Stimulated activated CD8-positive, alpha-beta memory T cell treated with anti-CD3 and anti-CD28 coated beads, Interleukin-15, amount 100 ng/mL, for 24 hours (primary cell): ENCODE results near the gene HCRT.
"Not testable (repeated sequence)": the region's sequence is repeated elsewhere in the genome, so short reads cannot be mapped to it uniquely, and the experiment has no call there.

Experiments
- DNase-seq: peaks from one replicate; pipeline ENCODE4 v3.0.0-alpha.2; 2020; ENCODE audit warnings: low read depth

Gene HCRT

DNA sequence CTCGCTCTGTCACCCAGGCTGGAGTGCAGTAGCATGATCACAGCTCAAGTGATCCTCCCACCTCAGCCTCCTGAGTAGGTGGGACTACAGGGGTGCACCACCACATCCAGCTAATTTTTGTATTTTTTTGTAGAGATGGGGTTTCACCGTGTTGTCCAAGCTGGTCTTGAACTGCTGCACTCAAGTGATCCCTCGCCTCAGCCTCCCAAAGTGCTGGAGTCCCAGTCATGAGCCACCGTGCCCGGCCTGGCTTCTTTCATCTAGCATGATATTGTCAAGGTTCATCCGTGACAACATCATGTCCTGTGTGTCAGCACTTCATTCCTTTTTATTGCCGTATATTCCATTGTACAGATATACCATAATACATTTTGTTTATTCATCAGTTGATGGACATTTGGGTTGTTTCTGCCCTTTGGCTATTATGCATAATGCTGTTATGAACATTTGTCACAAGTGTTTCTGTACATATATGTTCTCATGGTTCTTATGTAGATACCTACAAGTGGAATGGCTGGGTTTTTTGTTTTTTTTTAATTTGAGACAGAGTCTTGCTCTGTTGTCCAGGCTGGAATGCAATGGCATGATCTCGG is 12.4 kb upstream of the HCRT start:
- no peak for DNase-seq

DNA sequence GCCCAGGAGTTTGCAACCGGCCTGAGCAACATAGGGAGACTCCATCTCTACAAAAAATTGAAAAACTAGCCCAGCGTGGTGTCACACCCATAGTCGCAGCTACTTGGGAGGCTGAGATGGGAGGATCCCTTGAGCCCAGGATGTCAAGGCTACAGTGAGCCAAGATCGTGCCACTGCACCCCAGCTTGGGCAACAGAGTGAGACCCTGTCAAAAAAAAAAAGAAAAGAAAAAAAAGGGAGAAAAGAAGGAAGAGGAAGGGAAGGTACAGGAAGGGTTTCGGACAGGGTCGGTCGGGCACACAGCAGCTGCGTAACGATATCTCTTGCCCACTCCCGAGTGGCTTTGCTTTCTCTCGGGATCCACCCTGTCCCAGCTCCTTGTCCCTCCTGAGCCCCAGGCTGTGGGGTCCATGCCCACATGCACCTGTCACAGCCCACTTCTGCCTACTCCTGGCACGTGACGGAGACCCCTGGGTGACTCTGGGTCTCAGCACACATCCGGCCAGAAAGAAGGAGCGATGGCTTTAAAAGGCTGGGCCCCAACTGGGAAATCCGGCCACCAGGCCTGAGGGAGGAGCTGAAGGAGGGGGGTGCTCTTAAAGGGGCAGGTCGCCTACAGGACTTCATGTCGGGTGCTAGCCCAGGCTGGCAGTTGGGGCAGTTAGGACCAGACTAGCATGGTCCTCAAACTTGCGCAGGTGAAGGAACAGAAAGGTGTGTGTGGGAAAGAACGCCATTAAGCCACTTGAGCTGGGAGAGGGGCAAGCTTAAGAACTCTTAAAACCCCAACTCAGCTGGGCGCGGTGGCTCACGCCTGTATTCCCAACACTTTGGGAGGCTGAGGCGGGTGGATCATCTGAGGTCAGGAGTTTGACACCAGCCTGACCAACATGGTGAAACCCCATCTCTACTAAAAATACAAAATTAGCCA is 9.0 kb upstream of the HCRT start, which contains the start of gene GHDC:
Gene GHDC, minus strand, starts transcription at position 526 of the 931 bp plus-strand sequence. CDS start 913 bp downstream, outside the sequence.
- DNase-seq = peak; percentile 52

DNA sequence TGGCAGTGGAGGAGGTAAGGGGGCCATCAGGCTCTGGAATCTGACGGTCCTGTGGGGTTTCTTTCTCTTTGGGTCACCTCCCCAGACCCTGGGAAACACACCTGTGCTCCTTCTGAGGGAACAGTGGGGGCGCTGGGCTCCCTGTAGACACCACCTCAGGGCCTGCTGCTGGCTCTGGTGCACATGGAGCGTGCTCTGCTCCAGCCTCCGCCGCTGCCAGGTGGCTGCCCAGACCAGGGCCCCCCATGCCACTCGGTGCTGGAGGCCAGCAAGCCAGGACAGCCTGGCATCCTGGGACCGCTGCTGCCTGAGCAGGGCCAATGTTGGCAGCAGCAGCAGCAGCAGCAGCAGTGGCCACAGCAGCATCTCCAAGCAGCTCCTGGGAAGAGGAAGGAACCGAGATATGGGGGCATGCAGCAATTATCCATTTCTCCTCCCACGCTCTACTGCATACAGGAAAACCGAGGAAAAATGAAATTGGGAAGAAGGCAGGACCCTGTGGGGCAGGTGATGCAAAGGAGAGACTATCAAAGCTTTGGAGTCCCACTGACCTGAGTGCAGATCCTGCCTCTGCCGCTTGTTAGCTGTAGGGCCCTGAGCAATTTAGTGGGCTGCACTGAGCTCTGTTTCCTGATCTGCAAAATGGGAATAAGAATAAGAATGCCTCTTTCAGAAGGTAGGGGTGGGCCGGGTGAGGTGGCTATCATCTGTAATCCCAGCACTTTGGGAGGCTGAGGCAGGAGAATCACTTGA is 8.1 kb upstream of the HCRT start:
- DNase-seq = no peak

DNA sequence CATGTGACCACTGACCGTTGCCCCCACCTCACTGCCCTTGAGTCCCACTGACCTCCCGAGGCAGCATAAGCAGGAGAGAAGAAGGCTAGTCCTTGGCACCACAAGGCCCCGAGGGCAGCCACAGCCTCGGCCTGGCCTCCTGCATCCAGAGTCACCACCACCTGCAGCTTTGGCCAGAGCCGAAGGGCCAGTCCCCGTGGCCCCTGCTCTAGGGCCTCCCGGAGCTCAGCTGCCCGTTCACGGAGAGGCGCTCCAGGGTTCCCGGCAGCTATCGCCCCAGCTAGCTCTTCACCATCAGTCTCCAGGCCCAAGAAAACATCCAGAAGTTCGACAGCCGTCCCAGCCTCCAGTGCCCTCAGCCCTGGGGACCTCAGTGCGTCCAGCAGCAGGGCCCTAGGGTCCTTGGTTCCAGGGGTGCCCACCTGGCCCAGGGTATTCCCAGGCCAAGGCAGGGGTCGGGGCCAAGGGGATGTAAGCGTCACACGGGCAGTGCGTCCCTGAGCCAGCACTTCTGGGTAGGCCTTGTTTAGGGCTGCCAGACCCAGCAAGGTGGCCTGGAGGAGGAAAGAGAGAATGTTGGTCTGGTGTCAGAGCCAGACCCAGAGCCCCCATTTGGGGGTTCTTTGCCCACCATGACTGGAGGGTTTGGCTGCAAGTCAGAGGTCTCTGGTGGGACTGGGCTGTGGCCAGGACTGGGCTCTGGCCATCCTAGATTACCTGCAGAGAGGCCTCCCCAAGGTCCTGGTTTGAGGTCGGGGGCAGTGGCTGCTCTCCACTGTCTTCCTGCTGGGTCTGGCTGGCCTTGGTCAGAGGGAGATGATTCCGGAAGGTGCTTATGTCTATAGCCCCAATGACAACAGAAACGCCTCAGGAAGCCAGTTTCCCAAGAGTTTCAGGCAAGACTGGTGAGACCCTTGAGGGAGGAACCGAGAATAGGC is 7.2 kb upstream of the HCRT start:
- no peak for DNase-seq

DNA sequence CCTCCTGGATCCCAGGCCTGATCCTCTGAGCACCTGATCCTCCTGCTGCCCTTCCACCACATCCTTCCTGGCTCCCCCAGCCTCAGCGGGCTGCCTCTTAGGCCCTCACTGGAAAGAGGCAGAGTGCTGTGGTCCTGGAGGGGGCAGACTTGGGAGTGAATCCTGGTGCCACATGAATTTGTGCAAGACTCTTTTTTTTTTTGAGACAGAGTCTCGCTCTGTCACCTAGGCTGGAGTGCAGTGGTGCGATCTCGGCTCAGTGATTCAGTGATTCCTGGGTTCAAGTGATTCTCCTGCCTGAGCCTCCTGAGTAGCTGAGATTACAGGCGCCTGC is 6.0 kb upstream of the HCRT start:
- DNase-seq = no peak

DNA sequence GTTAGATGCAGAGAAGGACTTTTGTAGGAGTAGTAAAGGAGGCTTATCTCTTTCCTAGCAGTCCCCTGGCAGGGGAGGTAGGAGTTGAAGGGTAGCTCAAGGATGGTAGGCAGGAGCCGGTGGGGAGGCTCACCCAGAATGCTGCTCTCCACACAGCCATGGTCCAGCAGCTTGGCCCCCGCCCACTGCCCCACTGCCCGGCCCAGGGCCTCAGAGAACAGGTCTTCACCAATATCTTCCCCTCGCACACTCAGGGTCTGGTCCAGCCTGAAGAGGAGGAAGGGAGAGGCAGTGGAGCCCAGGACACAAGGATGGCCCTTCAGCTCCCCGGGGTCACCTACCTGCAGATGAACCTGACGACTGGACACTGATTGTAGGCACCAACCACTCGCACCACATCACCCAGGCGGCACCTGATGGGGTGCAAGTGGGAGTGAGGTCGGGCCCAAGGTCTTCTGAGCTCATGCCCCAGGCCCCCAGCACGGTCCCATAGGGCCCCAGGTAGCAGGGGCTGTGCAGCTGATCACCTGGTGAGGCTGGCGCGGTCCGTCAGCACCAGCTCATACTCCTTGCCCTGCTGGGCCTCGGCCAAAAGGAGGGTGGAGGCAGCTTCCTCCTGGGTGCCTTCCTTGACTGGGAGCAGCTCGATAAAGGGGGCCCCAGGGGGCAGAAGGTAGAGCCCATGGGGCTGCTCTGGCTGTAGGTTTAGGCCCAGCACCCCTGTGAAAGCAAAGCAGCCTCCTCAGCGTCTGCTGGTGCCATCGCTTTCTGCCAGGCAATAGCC is 5.4 kb upstream of the HCRT start:
- DNase-seq = no peak

DNA sequence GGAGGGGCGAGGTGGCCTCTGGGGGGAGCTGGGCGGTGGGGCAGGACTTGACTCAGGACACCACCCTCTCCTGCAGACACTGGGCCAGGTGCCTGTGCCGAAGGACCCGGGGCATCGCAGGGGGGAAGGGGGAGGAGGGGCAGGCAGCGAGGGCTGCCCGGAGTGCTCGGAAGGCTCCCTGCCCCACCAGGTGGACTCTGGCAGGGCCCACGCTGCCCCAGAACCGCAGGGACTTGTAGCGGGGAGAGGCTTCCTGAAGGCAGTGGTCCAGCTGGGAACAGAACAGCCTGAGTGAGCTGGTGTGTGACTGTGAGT is 4.4 kb upstream of the HCRT start:
- no peak for DNase-seq

DNA sequence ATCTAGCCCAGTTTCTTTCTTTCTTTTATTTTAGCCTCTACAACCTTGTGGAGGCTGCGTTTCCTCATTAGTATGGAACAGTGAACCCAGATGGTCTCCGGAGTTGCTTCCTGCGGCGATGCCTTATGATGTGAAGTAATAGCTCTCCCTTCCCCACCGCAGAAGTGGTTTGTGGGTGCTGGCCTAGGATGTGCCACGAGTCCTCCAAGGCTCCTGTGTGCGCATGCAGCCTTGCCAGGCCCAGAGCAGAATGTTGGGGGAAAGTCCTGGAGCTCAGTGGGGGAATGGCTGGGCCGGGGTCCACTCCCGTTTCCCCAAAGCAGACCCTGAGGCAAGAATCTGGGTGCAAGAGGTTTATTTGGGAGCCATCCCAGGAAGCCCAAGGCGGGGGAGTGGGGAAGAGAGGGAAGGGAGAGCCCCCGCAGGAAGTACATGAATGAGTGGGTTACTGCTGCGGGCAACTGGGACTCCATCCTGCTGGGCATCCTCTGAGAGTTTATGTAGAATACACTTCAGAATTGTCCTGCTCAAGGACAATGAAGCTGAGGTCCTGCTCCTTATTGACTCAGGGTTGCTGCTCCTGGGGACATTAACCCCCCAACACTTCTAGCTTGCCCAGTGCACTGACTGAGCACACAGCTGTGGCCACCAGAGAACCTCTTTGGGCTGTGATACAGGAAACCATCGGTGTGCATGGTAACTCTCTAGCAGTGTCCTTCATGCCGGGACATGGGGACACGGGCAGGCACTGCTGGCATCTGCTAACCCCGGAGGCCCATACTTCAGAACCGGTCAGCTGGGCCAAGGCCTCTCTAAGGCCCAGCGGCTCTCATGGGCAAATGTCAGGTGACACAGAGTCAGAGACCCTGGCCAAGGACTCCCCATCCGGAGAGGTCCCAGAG is 3.7 kb upstream of the HCRT start:
- no peak for DNase-seq

DNA sequence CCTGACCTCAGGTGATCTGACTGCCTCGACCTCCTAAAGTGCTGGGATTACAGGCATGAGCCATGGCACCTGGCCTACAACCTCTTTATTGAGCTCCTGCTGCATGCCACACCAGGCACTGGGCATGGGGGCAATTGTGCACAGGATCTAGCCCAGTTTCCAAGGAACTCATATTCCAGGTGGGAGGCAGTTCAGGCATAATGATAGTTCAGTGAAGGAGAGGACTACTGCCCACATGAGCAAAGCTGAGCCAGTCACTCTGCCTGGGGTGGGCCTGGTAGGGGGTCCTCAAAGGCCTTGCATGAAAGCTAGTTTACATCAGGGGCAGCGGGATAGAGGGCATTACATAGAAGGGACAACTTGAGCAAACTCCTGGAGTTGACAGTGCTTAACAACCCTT is 2.6 kb upstream of the HCRT start:
- DNase-seq = no peak

DNA sequence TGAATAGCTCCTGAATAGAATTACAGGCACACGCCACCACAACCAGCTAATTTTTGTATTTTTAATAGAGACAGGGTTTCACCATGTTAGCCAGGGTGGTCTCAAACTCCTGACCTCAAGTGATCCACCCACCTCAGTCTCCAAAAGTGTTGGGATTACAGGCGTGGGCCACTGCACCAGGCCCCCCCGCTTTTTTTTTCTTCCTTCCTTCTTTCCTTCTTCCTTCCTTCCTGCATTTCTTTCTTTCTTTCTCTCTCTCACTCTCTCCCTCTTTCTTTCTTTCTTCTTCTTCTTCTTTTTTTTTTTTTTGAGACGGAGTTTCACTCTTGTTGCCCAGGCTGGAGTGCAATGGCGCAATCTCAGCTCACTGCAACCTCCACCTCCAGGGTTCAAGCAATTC is 939 bp upstream of the HCRT start:
- DNase-seq = not testable (repeated sequence)

DNA sequence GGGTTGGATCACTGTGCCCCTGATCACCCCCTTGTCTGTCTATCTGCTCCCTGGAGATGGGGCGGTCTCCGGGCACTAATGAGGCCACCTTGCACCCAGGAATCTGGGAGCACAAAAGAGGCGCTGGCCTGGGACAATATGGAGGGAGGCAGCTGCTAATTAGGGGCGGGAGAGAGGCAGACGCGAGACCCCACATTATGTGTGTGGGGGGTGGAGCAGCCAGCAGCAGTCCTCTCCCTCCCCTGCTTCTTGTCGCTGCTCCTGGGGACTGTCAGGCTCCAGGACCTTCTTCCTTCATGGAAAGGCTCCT is 324 bp upstream of the HCRT start:
- DNase-seq = no peak

DNA sequence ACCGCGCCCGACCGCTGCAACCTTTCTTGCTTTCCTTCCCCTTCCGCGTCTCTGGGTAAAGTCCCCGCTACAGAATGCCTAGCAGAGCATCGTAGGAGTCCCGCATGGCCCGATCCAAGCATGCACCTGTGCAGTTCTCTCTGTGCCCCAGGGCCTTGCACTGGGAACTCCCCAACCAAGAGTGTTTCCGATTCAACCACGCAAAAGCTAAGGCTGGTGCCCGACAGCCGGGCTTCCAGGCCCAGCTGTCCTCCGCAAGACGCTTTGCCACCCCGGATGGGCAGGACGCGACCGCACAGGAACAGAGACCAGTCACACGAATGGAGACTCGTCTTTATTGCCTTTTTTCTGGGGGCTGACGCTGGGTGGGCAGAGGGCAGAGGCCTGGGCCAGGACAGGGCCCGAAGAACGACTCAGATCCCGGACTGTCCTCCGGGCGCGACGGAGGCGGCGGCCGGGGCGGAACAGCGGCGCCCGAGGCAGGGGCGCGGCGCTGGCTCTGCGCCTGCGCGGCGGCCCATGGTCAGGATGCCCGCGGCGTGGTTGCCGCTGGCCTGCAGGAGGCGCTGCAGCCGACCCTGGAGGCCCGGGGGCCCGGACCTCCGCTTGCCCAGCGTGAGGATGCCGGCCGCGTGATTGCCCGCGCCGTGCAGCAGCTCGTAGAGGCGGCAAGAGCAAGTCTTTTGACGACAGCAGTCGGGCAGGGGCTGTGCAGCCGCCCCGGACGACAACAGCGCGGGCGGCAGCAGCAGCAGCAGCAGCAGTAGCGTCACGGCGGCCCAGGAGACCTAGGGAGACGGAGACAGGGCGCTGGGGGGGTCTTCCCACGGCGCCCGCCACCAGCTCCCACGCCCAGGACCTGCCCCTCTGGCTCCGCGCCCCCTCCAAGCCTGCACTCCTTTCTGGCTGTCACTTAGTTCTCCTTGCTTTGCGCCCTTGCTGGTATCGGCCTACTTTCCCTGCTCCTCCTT is 1.2 kb downstream of the HCRT start:
- peak; percentile 65 for DNase-seq

DNA sequence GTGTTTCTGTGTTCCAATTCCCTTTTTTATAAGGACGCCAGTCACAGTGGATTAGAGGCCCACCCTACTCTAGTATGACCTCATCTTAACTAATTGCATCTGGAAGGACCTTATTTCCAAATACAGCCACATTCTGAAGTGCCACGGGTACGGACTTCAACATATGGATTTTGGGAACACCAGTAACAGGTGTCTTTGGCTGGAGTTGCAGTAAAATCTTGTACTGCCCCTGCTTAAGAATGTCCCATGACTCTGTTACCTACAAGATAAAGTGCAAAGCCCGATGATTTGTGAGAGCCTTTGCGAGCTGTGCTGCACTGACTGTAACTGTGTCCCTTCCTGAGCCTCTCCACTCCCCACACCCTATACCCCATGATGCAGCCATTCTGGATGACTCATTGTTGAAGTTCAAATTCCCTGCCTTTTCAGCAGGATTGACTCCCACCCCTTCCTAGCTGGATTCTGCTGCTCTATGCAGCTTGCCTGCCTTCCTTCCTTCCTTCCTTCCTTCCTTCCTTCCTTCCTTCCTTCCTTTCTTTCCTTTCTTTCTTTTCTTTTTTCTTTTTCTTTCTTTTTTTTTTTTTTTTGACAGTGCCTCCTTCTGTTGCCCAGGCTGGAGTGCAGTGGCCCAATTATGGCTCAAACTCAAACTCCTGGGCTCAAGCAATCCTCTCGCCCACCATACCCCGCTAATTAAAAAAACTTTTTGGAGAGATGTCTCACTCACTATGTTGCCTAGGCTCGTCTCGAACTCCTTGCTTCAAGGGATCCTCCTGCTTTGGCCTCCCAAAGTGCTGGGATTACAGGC is 2.1 kb downstream of the HCRT start:
- DNase-seq = no peak

DNA sequence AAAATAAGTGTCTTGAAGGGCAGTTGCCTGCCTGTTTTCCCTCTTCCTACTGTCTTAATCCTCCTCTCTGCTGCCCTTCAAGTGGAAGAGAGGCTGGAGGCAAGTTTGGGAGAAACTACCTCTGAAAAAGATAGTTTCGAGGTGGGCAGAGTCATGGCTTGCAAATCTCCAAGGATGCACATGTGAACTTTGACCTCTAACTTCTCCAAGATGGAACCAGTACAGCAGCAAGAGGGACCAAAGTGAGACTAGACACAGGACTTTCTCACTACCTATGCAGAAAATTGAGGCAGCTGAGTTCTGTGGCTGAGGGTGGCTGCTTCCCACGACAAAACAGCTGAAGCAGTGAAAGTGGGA is 3.4 kb downstream of the HCRT start:
- no peak for DNase-seq

DNA sequence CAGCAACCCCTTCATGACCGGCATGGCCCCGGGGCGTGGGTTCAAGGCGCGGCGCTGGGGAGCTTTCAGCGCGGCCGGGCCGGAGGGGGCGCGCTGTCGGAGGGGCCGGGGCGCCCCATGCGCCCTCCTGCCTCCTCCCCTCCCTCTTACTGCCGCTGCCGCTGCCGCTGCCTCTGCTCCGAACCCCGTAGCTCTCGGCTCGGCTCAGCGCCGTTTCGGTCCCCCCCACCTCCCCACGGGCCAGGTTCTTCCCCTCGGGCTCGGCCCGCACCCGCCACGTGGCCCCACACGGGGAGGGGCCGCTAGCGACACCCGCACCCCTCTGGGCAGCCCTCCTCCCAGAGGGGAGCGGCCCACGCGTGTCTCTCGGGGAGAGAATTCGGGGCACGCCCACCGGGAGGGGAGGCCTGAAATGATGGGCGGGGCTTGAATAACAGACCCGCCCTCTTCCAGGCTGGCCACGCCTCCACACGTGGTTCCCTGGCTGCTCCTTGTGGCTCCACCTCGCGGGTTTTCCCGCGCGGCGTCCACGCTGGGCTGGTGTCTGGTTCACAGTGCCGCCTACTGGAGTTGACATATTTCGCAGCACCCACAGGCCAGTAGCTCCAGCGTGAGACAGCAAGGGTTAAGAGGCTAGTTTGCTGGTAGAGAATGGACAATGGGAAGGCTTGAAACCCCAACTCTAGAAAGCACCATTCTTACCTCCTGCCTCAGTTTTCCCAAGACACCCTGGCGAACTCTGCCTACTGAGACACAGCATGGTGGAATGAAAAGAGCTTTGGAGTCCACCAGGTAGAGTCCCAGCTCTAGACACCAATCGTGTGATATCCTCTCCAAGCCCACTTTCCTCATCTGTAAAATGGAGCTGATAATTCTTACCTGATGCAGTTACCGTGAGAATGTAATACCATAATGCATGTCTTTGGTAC is 4.1 kb downstream of the HCRT start, which contains the start of gene KCNH4:
Gene KCNH4, minus strand, starts transcription at position 221 of the 929 bp plus-strand sequence. Its CDS starts 197 bp downstream, at position 24.
- peak; percentile 60 for DNase-seq

DNA sequence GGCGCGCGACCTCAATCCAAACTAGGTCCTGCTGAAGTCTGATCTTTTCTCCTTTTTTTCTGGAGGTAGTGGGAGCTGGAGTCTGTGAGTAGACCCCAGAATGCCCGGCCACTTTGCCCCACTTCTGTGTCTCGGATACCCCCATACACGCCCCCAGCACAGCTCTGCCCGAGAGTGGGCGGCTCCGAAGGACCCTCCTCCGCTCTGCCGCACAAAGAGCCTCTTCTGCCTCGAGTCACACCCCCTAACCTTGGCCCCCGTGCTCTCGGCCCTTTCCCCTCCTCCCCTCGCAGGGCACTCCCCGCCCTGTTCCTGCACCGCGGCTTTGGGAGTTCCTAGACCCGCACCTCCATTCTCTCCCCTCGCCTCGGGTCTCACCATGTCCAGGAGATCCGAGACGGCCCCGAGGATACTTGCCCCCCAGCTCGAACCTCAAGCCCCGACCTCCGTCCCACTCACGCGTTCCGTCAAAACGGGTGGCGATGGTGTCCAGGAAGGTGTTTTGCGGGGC is 4.8 kb downstream of the HCRT start:
- no peak for DNase-seq

DNA sequence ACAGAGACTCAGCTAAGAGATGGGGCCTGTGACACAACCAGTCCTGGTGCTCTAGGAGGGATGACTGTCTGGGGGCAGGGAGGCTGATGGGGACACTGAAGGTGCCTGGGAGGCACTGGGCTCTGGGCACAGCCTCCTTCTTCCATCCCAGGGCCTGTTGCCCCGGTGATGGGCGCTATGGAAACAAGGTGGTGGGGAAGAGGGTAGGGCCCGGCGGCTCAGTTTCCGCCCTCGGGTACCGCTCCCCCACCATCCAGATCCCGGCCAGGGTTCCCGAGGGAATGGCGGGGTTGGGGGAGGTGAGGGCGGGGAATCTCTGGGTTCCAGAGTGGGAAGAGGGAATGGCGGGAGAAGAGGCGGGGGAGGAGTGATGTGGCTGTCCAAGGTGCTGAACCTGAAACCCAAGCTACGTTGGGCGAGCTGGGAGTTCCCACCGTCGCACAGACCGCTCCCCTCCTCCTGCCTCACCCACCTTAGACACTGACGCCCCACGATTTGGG is 5.3 kb downstream of the HCRT start:
- DNase-seq = no peak
